ENCODE results near the gene TMPRSS9.

DNA sequence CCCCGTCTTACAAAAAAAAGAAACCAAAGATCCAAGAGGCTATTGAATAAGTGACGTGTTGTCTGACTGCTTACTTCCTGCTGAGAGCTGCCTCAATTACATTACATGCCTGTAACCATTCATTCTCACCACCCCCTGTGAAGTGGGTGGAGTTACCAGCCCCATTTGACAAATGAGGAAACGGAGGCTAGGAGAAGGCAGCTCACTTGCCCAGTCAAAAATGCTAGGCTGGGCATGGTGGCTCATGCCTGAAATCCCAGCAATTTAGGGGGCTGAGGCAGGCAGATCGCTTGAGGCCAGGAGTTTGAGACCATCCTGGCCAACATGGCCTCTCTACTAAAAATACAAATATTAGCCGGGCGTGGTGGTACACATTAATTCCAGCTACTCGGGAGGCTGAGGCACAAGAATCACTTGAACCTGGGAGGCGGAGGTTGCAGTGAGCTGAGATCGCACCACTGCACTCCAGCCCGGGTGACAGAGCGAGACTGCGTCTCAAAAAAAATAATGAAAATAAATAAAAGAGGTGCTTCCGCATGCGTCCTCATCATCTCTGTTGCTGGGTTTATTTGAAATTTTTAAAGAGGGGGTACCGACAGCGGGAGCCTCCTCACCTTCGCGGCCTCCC is 32.2 kb upstream of the TMPRSS9 start:
- TF ChIP-seq, protein P1, sequence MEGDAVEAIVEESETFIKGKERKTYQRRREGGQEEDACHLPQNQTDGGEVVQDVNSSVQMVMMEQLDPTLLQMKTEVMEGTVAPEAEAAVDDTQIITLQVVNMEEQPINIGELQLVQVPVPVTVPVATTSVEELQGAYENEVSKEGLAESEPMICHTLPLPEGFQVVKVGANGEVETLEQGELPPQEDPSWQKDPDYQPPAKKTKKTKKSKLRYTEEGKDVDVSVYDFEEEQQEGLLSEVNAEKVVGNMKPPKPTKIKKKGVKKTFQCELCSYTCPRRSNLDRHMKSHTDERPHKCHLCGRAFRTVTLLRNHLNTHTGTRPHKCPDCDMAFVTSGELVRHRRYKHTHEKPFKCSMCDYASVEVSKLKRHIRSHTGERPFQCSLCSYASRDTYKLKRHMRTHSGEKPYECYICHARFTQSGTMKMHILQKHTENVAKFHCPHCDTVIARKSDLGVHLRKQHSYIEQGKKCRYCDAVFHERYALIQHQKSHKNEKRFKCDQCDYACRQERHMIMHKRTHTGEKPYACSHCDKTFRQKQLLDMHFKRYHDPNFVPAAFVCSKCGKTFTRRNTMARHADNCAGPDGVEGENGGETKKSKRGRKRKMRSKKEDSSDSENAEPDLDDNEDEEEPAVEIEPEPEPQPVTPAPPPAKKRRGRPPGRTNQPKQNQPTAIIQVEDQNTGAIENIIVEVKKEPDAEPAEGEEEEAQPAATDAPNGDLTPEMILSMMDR (IDR thresholded peaks at IDR 0.05) = no peak
- no peak for TF ChIP-seq POLR2A (IDR thresholded peaks at IDR 0.05)
